Epithelial cell of umbilical artery (primary cell): ENCODE measurements around the gene HLA-DRB1. TPM values are rescaled to one million over a fixed set of nuclear protein-coding genes. Genes with fewer than 3 reads are reported as not detected.

Experiments
- total RNA-seq: library from RNA; depleted of rRNA; stranded (reverse); fragments of >200 nt; gene quantifications from 2 replicates; pipeline ENCODE4 v1.2.3, GENCODE V29; 2014

The HLA-DRB1 gene
- 0.32 and 2.3 TPM in 2 replicates for total RNA-seq

GRCh38 chr6:32589596-32590449 is at the start of gene HLA-DRB1:
Gene HLA-DRB1, minus strand, starts transcription at chr6:32589848. Its CDS starts 106 bp downstream, at chr6:32589742.

GRCh38 chr6:32637219-32637880 is 47.7 kb upstream of the HLA-DRB1 start, which contains the start of gene HLA-DQA1:
Gene HLA-DQA1, plus strand, starts transcription at chr6:32637406. Its CDS starts 53 bp downstream, at chr6:32637459.

GRCh38 chr6:32529697-32530430 is 59.8 kb downstream of the HLA-DRB1 start, which contains the start of gene HLA-DRB5:
Gene HLA-DRB5, minus strand, starts transcription at chr6:32530287. Its CDS starts 63 bp downstream, at chr6:32530224.

Other genes starting within 250 kb of the HLA-DRB1 start
- not detected in 2 replicates for gene TSBP1, start 217.9 kb downstream of the HLA-DRB1 start, total RNA-seq
- not detected in 2 replicates for gene BTNL2, start 182.7 kb downstream of the HLA-DRB1 start, total RNA-seq
- not detected in 2 replicates for gene HLA-DRA, start 150.0 kb downstream of the HLA-DRB1 start, total RNA-seq
- not detected in 2 replicates for gene HLA-DRB5, start 59.6 kb downstream of the HLA-DRB1 start, total RNA-seq
- not detected in 2 replicates for gene HLA-DQA1, start 47.6 kb upstream of the HLA-DRB1 start, total RNA-seq
- gene HLA-DQB1, start 76.8 kb upstream of the HLA-DRB1 start, total RNA-seq, result not detected in 2 replicates
- gene HLA-DQA2, start 151.5 kb upstream of the HLA-DRB1 start, total RNA-seq, result not detected in 2 replicates
- not detected in 2 replicates for gene HLA-DQB2, start 173.7 kb upstream of the HLA-DRB1 start, total RNA-seq
- not detected in 2 replicates for gene HLA-DOB, start 227.2 kb upstream of the HLA-DRB1 start, total RNA-seq
- gene TAP2, start 248.9 kb upstream of the HLA-DRB1 start, total RNA-seq, result 5.8 and 25.1 TPM in 2 replicates